A549 (cell line): ENCODE measurements around the gene TET2. TPM values are rescaled to one million over a fixed set of nuclear protein-coding genes. Genes with fewer than 3 reads are reported as not detected.

Source experiments
- ATAC-seq, 2 experiments: fragments of 200-7000 bp in 1 of 2; fragments of >200 bp in 1 of 2; cut with Nextera tagmentation in 1 of 2; cut with Tn5 transposase in 1 of 2; 3 replicates each; pipeline versions ENCODE4 v1.8.0 to v1.9.1; 2018 to 2020; ENCODE audit warnings: mild to moderate bottlenecking in 1 of 2, moderate library complexity in 1 of 2
- CTCF ChIA-PET: fragments of 300-600 bp; sonication (Branson Sonifier 250); formaldehyde crosslinking; extraction: SDS; loops from one replicate; lab custom pipeline; 2021; ENCODE audit warnings: antibody characterized with exemption, inconsistent platforms; lab: Yijun Ruan, JAX
- POLR2A ChIA-PET: fragments of 350-600 bp; formaldehyde crosslinking; extraction: SDS; loops from one replicate; lab custom pipeline; 2021; ENCODE audit warnings: antibody characterized with exemption, inconsistent platforms; lab: Yijun Ruan, JAX
- DNase-seq, 2 experiments: peaks; one replicate each; pipeline versions ENCODE4 v3.0.0 to v3.0.0-alpha.2; 2011 to 2016; ENCODE audit warnings: low read depth in 1 of 2, low spot score in 1 of 2
- FAIRE-seq: peaks from 2 replicates; lab custom pipeline; 2011; peaks lifted over from hg19 to GRCh38; lab: Jason Lieb, UNC
- H3K27ac ChIP-seq, 2 experiments: fragments of >200 bp; sonication (Bioruptor Twin); formaldehyde crosslinking; 3 replicates each; pipeline ENCODE4 v1.5.1; 2016 to 2017
- H3K4me1 ChIP-seq: fragments of >200 bp; sonication (Bioruptor Twin); formaldehyde crosslinking; 3 replicates; pipeline ENCODE4 v1.6.1; 2016
- H3K4me2 ChIP-seq: fragments of >200 bp; sonication (Bioruptor Twin); formaldehyde crosslinking; 3 replicates; pipeline ENCODE4 v1.6.1; 2016
- H3K4me3 ChIP-seq: fragments of >200 bp; sonication (Bioruptor Twin); formaldehyde crosslinking; 3 replicates; pipeline ENCODE4 v1.5.1; 2016
- H3K9me3 ChIP-seq: fragments of >200 bp; sonication (Bioruptor Twin); formaldehyde crosslinking; 3 replicates; pipeline ENCODE4 v1.6.1; 2016
- ATOH8 ChIP-seq: fragments of 250-450 bp; sonication (Bioruptor Pico); IDR thresholded peaks from 2 replicates; pipeline ENCODE4 v1.5.0; 2020; ENCODE audit warnings: low read depth, mild to moderate bottlenecking, moderate library complexity
- BHLHE40 ChIP-seq: IDR thresholded peaks from 2 replicates; pipeline ENCODE4 v1.6.1; 2012; ENCODE audit warnings: low read depth, low read length, inconsistent platforms
- CEBPB ChIP-seq, 2 experiments: fragments of >200 bp in 1 of 2; sonication (Bioruptor Twin) in 1 of 2; formaldehyde crosslinking in 1 of 2; IDR thresholded peaks; 2 replicates each; pipeline ENCODE4 v1.6.1; 2012 to 2016
- E2F6 ChIP-seq: IDR thresholded peaks from 2 replicates; pipeline ENCODE4 v1.6.1; 2012; ENCODE audit warnings: low read depth, borderline replicate concordance
- EHF ChIP-seq: fragments of 250-450 bp; sonication (Bioruptor Pico); IDR thresholded peaks from 2 replicates; pipeline ENCODE4 v1.5.0; 2020; ENCODE audit warnings: mild to moderate bottlenecking
- EP300 ChIP-seq, 2 experiments: fragments of >200 bp; sonication (Bioruptor Twin); formaldehyde crosslinking; IDR thresholded peaks; 2 replicates in 1 of 2; 3 replicates in 1 of 2; pipeline ENCODE4 v1.6.1; 2016 to 2017
- ESRRA ChIP-seq: fragments of 150-350 bp; IDR thresholded peaks from 2 replicates; pipeline ENCODE4 v1.6.1; 2014; ENCODE audit warnings: mild to moderate bottlenecking, low read length, borderline replicate concordance
- FOSB ChIP-seq: fragments of 250-450 bp; sonication (Bioruptor Pico); IDR thresholded peaks from 2 replicates; pipeline ENCODE4 v1.5.0; 2020; ENCODE audit warnings: mild to moderate bottlenecking, moderate library complexity
- FOXS1 ChIP-seq: fragments of 250-450 bp; sonication (Bioruptor Pico); IDR thresholded peaks from 2 replicates; pipeline ENCODE4 v1.5.0; 2020; ENCODE audit warnings: mild to moderate bottlenecking, moderate library complexity
- HOXA7 ChIP-seq: fragments of 250-450 bp; sonication (Bioruptor Pico); IDR thresholded peaks from 2 replicates; pipeline ENCODE4 v1.5.0; 2020; ENCODE audit warnings: mild to moderate bottlenecking, moderate library complexity
- JUN ChIP-seq, 2 experiments: fragments of >200 bp; sonication (Bioruptor Twin); formaldehyde crosslinking; IDR thresholded peaks; 2 replicates in 1 of 2; 3 replicates in 1 of 2; pipeline ENCODE4 v1.6.1; 2016 to 2017
- JUNB ChIP-seq: fragments of >200 bp; sonication (Bioruptor Twin); formaldehyde crosslinking; IDR thresholded peaks from 2 replicates; pipeline ENCODE4 v1.6.1; 2016
- KDM1A ChIP-seq: fragments of 200-600 bp; sonication (generic); IDR thresholded peaks from 2 replicates; pipeline ENCODE4 v1.6.1; 2016; ENCODE audit warnings: low read depth, mild to moderate bottlenecking
- MAZ ChIP-seq: fragments of 150-350 bp; IDR thresholded peaks from 2 replicates; pipeline ENCODE4 v1.6.1; 2014; ENCODE audit warnings: antibody characterized with exemption, low read depth, low read length, borderline replicate concordance
- MYC ChIP-seq: IDR thresholded peaks from 2 replicates; pipeline ENCODE4 v1.6.1; 2012; ENCODE audit warnings: mild to moderate bottlenecking, inconsistent platforms, low read length, improper control_type of control experiment, borderline replicate concordance
- NR3C1 ChIP-seq: fragments of >200 bp; sonication (Bioruptor Twin); formaldehyde crosslinking; IDR thresholded peaks from 3 replicates; pipeline ENCODE4 v1.6.1; 2017
- PBX3 ChIP-seq: IDR thresholded peaks from 2 replicates; pipeline ENCODE4 v1.6.1; 2012
- RCOR1 ChIP-seq: fragments of 150-350 bp; IDR thresholded peaks from 2 replicates; pipeline ENCODE4 v1.6.1; 2014; ENCODE audit warnings: antibody characterized with exemption, low read length, low read depth
- TFCP2L1 ChIP-seq: fragments of 250-450 bp; sonication (Bioruptor Pico); IDR thresholded peaks from 2 replicates; pipeline ENCODE4 v1.5.0; 2021; ENCODE audit warnings: mild to moderate bottlenecking
- USF2 ChIP-seq: fragments of 450-650 bp; IDR thresholded peaks from 2 replicates; pipeline ENCODE4 v1.6.1; 2014; ENCODE audit warnings: antibody characterized with exemption
- ZC3H11A ChIP-seq: fragments of 450-650 bp; IDR thresholded peaks from 2 replicates; pipeline ENCODE4 v1.6.1; 2014; ENCODE audit warnings: antibody characterized with exemption, mild to moderate bottlenecking
- ZFP36 ChIP-seq: fragments of 450-650 bp; IDR thresholded peaks from 2 replicates; pipeline ENCODE4 v1.6.1; 2014; ENCODE audit warnings: borderline replicate concordance; ENCODE audit not compliant: partially characterized antibody
- WGBS: methylation state at CpG from one replicate; pipeline ENCODE4 v1.1.6; 2017; ENCODE audit errors: missing lambda C conversion rate; 5-methylcytosine and 5-hydroxymethylcytosine counted together
- polyA plus RNA-seq, 4 experiments: library from polyadenylated mRNA; depleted of rRNA in 3 of 4; stranded (reverse); fragments of >200 nt; fragmentation: RNase III in 1 of 4; extraction: RNeasy Plus Mini Kit Qiagen cat#74134 plus additional on column Dnase treatment in 1 of 4; gene quantifications; 2 replicates in 3 of 4; 3 replicates in 1 of 4; pipeline ENCODE4 v1.2.3, GENCODE V29; 2011 to 2017
- TF ChIP-seq, protein P1 (sequence below): IDR thresholded peaks from 2 replicates; pipeline ENCODE4 v1.6.1; 2012
- TF ChIP-seq, protein P2 (sequence below): fragments of >200 bp; sonication (Bioruptor Twin); formaldehyde crosslinking; IDR thresholded peaks from 3 replicates; pipeline ENCODE4 v1.5.1; 2016
- TF ChIP-seq, protein P3 (sequence below): fragments of 250-450 bp; sonication (Bioruptor Pico); IDR thresholded peaks from 2 replicates; pipeline ENCODE4 v1.5.0; 2021; ENCODE audit warnings: mild to moderate bottlenecking, moderate library complexity, borderline replicate concordance

Gene TET2
- polyA plus RNA-seq, 2 of the 4 experiments (the other 2 are of a cell fraction): 2.2 to 6.6 TPM

DNA sequence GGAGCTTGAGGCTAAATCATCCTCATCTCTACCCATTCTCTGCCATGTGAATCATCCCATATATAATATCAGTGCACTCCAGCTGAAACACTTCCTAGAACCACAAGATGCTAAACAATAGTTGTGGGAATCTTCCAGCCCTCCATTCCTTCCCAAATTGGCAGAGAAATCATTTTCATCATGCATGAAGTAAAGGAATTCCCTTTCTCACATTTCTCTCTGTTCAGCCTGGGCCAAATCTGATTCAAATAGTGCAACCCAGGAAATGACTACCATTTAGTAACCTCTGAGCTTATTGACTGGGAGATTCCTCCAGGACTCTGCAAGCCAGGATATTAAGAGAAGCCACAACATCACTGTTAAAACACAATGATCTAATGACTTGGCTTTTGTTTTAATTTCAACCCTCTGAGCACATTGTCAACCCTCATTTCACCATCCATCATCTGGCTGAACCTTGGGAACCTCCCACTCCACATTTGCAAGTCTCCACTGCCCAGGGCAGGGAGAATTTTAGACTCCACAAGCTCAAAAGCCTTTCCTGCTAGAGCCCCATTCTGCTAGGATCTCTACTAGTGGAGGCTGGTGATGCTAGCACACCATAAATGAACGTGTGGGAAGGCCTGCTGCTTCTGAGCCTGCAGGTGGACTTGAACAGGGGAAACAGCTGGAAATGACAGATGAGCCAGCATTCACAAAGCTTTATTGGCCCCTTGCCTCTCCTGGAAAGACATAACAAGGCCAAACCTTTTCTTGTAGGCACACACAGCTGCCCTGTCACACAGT is 133.9 kb downstream of the TET2 start (continued):
- TF ChIP-seq KDM1A (no peak), NR3C1 (no peak), EHF (CRISPR knock-in tag) (no peak), BHLHE40 (no peak), MAZ (no peak), ATOH8 (CRISPR knock-in tag) (no peak), HOXA7 (no peak)

DNA sequence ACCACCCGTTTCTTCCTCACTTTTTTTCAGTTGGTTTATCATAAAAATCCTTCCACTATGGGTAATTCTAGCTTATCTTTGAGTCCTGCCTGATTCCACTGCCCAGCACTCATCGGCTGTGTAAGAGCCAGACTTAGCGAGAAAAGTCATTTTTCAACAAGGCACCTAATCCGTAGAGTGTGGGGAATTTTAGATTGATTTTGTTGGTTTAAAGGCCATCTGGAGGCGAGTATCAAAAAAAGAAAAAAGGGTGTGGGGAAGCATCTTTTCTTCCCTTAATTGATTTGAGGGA is 134.4 kb downstream of the TET2 start:
- DNase-seq: no peak
- Histone ChIP-seq H3K27ac (no peak overlapping the region), H3K4me2 (no peak overlapping the region), H3K4me1 (no peaks in the 10 kb centered on the region), H3K4me3 (no peak overlapping the region), H3K9me3 (no peaks in the 10 kb centered on the region)
- ATAC-seq: no peak
- 90% methylated on average over 5 of the region's 5 CpGs for WGBS
- TF ChIP-seq TFCP2L1 (CRISPR knock-in tag): no peak
- POLR2A ChIA-PET: no interaction called here
- CTCF ChIA-PET: no interaction called here
- no peak for FAIRE-seq

GRCh38 chr4:105282489-105282888 is 135.8 kb downstream of the TET2 start:
- no peak for ATAC-seq
- TF ChIP-seq, protein P1, sequence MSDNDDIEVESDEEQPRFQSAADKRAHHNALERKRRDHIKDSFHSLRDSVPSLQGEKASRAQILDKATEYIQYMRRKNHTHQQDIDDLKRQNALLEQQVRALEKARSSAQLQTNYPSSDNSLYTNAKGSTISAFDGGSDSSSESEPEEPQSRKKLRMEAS: no peak
- TF ChIP-seq PBX3 (no peak), RCOR1 (no peak), HOXA7 (no peak)
- DNase-seq: no peak
- CTCF ChIA-PET: no interaction called here
- Histone ChIP-seq H3K27ac (no peak overlapping the region), H3K4me1 (no peaks in the 10 kb centered on the region), H3K9me3 (no peaks in the 10 kb centered on the region; the same call in 2 of the 3 replicates), H3K4me2 (no peak overlapping the region), H3K4me3 (no peak overlapping the region)
- WGBS: 55% methylated on average over 3 of the region's 3 CpGs
- no peak for FAIRE-seq
- POLR2A ChIA-PET: no interaction called here

- CTCF ChIA-PET: no interaction called here
- 61% methylated on average over 1 of the region's 1 CpG for WGBS
- no peak for FAIRE-seq
- TF ChIP-seq, protein P2, sequence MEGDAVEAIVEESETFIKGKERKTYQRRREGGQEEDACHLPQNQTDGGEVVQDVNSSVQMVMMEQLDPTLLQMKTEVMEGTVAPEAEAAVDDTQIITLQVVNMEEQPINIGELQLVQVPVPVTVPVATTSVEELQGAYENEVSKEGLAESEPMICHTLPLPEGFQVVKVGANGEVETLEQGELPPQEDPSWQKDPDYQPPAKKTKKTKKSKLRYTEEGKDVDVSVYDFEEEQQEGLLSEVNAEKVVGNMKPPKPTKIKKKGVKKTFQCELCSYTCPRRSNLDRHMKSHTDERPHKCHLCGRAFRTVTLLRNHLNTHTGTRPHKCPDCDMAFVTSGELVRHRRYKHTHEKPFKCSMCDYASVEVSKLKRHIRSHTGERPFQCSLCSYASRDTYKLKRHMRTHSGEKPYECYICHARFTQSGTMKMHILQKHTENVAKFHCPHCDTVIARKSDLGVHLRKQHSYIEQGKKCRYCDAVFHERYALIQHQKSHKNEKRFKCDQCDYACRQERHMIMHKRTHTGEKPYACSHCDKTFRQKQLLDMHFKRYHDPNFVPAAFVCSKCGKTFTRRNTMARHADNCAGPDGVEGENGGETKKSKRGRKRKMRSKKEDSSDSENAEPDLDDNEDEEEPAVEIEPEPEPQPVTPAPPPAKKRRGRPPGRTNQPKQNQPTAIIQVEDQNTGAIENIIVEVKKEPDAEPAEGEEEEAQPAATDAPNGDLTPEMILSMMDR: no peak
- TF ChIP-seq MYC (no peak), ZFP36 (no peak), USF2 (no peak), ESRRA (no peak), EP300 (IDR thresholded peaks at IDR 0.05) (no peak), E2F6 (no peak), JUNB (no peak), CEBPB (IDR thresholded peaks at IDR 0.05) (no peak), JUN (IDR thresholded peaks at IDR 0.05) (no peak), MAZ (no peak), ZC3H11A (no peak), HOXA7 (no peak), FOXS1 (CRISPR knock-in tag) (no peak), FOSB (CRISPR knock-in tag) (no peak), BHLHE40 (no peak)
- TF ChIP-seq, protein P3, sequence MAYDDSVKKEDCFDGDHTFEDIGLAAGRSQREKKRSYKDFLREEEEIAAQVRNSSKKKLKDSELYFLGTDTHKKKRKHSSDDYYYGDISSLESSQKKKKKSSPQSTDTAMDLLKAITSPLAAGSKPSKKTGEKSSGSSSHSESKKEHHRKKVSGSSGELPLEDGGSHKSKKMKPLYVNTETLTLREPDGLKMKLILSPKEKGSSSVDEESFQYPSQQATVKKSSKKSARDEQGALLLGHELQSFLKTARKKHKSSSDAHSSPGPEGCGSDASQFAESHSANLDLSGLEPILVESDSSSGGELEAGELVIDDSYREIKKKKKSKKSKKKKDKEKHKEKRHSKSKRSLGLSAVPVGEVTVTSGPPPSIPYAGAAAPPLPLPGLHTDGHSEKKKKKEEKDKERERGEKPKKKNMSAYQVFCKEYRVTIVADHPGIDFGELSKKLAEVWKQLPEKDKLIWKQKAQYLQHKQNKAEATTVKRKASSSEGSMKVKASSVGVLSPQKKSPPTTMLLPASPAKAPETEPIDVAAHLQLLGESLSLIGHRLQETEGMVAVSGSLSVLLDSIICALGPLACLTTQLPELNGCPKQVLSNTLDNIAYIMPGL (CRISPR knock-in tag): no peak
These were observed 136.8 kb downstream of the TET2 start for GRCh38 chr4:105283501-105283900.

More at GRCh38 chr4:105283501-105283900, 136.8 kb downstream of the TET2 start:
- Histone ChIP-seq H3K9me3 (no peaks in the 10 kb centered on the region; the same call in 1 of the 3 replicates), H3K4me2 (no peak overlapping the region), H3K4me3 (no peak overlapping the region), H3K27ac (no peak overlapping the region), H3K4me1 (no peaks in the 10 kb centered on the region)
- DNase-seq (no peak), ATAC-seq (no peak)
- POLR2A ChIA-PET: no interaction called here
